GM19238 (cell line): ENCODE results near the gene STAT4.

Experiments
- DNase-seq: peaks from one replicate; pipeline ENCODE4 v3.0.0; 2011; ENCODE audit warnings: low spot score; ENCODE audit not compliant: insufficient read length

The STAT4 gene

GRCh38 chr2:191176305-191176704 lies 25.5 kb upstream of the STAT4 start:
- DNase-seq: no peak

GRCh38 chr2:191174442-191174841 lies 23.6 kb upstream of the STAT4 start:
- DNase-seq: no peak

- DNase-seq: no peak
Observed at GRCh38 chr2:191173206-191173605, 22.4 kb upstream of the STAT4 start.

GRCh38 chr2:191171708-191172355 lies 21.0 kb upstream of the STAT4 start:
- no peak for DNase-seq

GRCh38 chr2:191171286-191171685 lies 20.5 kb upstream of the STAT4 start:
- DNase-seq: no peak

GRCh38 chr2:191170773-191171172 lies 20.0 kb upstream of the STAT4 start:
- DNase-seq: no peak

GRCh38 chr2:191170301-191170636 lies 19.5 kb upstream of the STAT4 start:
- no peak for DNase-seq

- no peak for DNase-seq
Observed at GRCh38 chr2:191169456-191170300, 18.9 kb upstream of the STAT4 start.

- no peak for DNase-seq
Observed at GRCh38 chr2:191167766-191168165, 17.0 kb upstream of the STAT4 start.

- DNase-seq: no peak
Observed at GRCh38 chr2:191166756-191167445, 16.1 kb upstream of the STAT4 start.

- DNase-seq: no peak
Observed at GRCh38 chr2:191166111-191166755, 15.4 kb upstream of the STAT4 start.

- DNase-seq: no peak
Observed at GRCh38 chr2:191165176-191165643, 14.4 kb upstream of the STAT4 start.

GRCh38 chr2:191158747-191159146 lies 8.0 kb upstream of the STAT4 start:
- DNase-seq: no peak

- DNase-seq: no peak
Observed at GRCh38 chr2:191158193-191158592, 7.4 kb upstream of the STAT4 start.

- DNase-seq: no peak
Observed at GRCh38 chr2:191155608-191156071, 4.8 kb upstream of the STAT4 start.

GRCh38 chr2:191153716-191154115 lies 2.9 kb upstream of the STAT4 start:
- no peak for DNase-seq

GRCh38 chr2:191152482-191153240 lies 1.9 kb upstream of the STAT4 start:
- DNase-seq: no peak

- DNase-seq: no peak
Observed at GRCh38 chr2:191151331-191151730, 537 bp upstream of the STAT4 start.

- no peak for DNase-seq
Observed at GRCh38 chr2:191150230-191150599, 579 bp downstream of the STAT4 start.

- no peak for DNase-seq
Observed at GRCh38 chr2:191149391-191149790, 1.4 kb downstream of the STAT4 start.

- DNase-seq: no peak
Observed at GRCh38 chr2:191148791-191149190, 2.0 kb downstream of the STAT4 start.
